ENCODE data around the gene GPS1. TPM values are rescaled to one million over a fixed set of nuclear protein-coding genes. Genes with fewer than 3 reads are reported as not detected.
A peak's percentile ranks its signal among the peaks of the same experiment; 100 is the strongest.

The GPS1 gene
- total and polyA plus RNA-seq, 9 of the 15 experiments (the other 6 are each of a cell fraction or from before 2014, with no cell fraction given) = 3.1 to 167 (median 69.9) TPM

GRCh38 chr17:82076785-82077591 lies 25.3 kb downstream of the GPS1 start (continued):
- TF ChIP-seq E2F6 (IDR thresholded peaks at IDR 0.05; ENCODE audit: borderline replicate concordance in 1 of 2, extremely low read depth in 1 of 2, insufficient read depth in 1 of 2, insufficient read length in 1 of 2, low read depth in 1 of 2, low read length in 1 of 2, poor library complexity in 1 of 2, severe bottlenecking in 1 of 2) (peak in 1 of 2 experiments; percentile 2), FIP1L1 (IDR thresholded peaks at IDR 0.05; ENCODE audit: low read depth, low read length, poor library complexity, severe bottlenecking) (peak; percentile 48), AFF4 (CRISPR knock-in tag; IDR thresholded peaks at IDR 0.05) (0 out of 2 replicates have a peak, but pooled peaks have one; percentile 64), CEBPZ (IDR thresholded peaks at IDR 0.05; ENCODE audit: borderline replicate concordance, low read depth, low read length) (no peak), CHD2 (IDR thresholded peaks at IDR 0.05; ENCODE audit: low read depth, low read length) (peak; percentile 37; the same call in 1 of the 2 replicates), NFIC (IDR thresholded peaks at IDR 0.05) (0 out of 2 replicates have a peak, but pooled peaks have one; percentile 6), THAP12 (CRISPR knock-in tag; IDR thresholded peaks at IDR 0.05) (peak; percentile 36; the same call in 1 of the 2 replicates), ZNF449 (CRISPR knock-in tag; IDR thresholded peaks at IDR 0.05) (no peak), HBP1 (CRISPR knock-in tag; IDR thresholded peaks at IDR 0.05) (0 out of 2 replicates have a peak, but pooled peaks have one; percentile 8)

Measured in K562 (cell line).